B cell (primary cell): ENCODE results near the gene PLRG1. TPM values are rescaled to one million over a fixed set of nuclear protein-coding genes. Genes with fewer than 3 reads are reported as not detected.

Experiments
- ATAC-seq: fragments of 200-7000 bp; cut with Tn5 transposase; one replicate; pipeline ENCODE4 v1.10.0; 2021; ENCODE audit warnings: low read depth, mild to moderate bottlenecking, moderate number of reproducible peaks, moderate library complexity
- CTCF ChIA-PET: fragments of 350-600 bp; sonication (Branson Sonifier 250); formaldehyde crosslinking; loops from one replicate; lab custom pipeline; 2021; ENCODE audit warnings: antibody characterized with exemption, inconsistent platforms; lab: Charles Lee
- POLR2A ChIA-PET: fragments of 350-600 bp; sonication (Branson Sonifier 250); formaldehyde crosslinking; loops from one replicate; lab custom pipeline; 2021; ENCODE audit warnings: antibody characterized with exemption; lab: Charles Lee
- DNase-seq: peaks from one replicate; pipeline ENCODE4 v3.0.0; 2013
- H2AFZ ChIP-seq: 2 replicates; pipeline ENCODE4 v1.6.1; 2012; ENCODE audit warnings: mild to moderate bottlenecking, low read depth, low read length; ENCODE audit not compliant: insufficient read depth, poor library complexity, severe bottlenecking
- H3K27ac ChIP-seq, 2 donors: 1 replicate in 1 of 2; 2 replicates in 1 of 2; pipeline ENCODE4 v1.5.1; 2012 to 2013; ENCODE audit warnings: low read length in 2 of 2, mild to moderate bottlenecking in 2 of 2, moderate library complexity in 1 of 2
- H3K27me3 ChIP-seq, 4 experiments: fragments of 200-600 bp in 1 of 4; sonication (generic) in 1 of 4; replicated peaks in 1 of 4; 1 replicate in 2 of 4; 2 replicates in 2 of 4; pipeline versions ENCODE4 v1.6.1 to v1.7.0; 2013 to 2016; ENCODE audit warnings: low read length in 3 of 4, mild to moderate bottlenecking in 2 of 4, mixed read lengths in 1 of 4, moderate library complexity in 1 of 4; ENCODE audit not compliant: insufficient read depth in 4 of 4, control insufficient read depth in 3 of 4; ENCODE audit errors: control extremely low read depth in 1 of 4
- H3K36me3 ChIP-seq, 2 experiments: replicated peaks in 1 of 2; 1 replicate in 1 of 2; 2 replicates in 1 of 2; pipeline versions ENCODE4 v1.6.1 to v1.7.1; 2013; ENCODE audit warnings: low read length in 1 of 2; ENCODE audit not compliant: insufficient read depth in 2 of 2, control insufficient read depth in 1 of 2; ENCODE audit errors: control extremely low read depth in 1 of 2, extremely low read depth in 1 of 2
- H3K4me1 ChIP-seq, 2 donors: fragments of 200-600 bp in 1 of 2; sonication (generic) in 1 of 2; 1 replicate in 1 of 2; 2 replicates in 1 of 2; pipeline versions ENCODE4 v1.5.1 to v1.6.1; 2013 to 2017; ENCODE audit warnings: low read length in 2 of 2; ENCODE audit not compliant: control insufficient read depth in 2 of 2, insufficient read depth in 2 of 2
- H3K4me2 ChIP-seq: replicated peaks from 2 replicates; pipeline ENCODE3; 2012; ENCODE audit warnings: mild to moderate bottlenecking, low read depth, low read length; ENCODE audit not compliant: poor library complexity, severe bottlenecking
- H3K4me3 ChIP-seq, 5 experiments: fragments of 200-600 bp in 1 of 5; sonication (generic) in 1 of 5; 1 replicate in 3 of 5; 2 replicates in 2 of 5; pipeline versions ENCODE4 v1.5.1 to v1.7.0; 2011 to 2016; ENCODE audit warnings: low read length in 4 of 5, mild to moderate bottlenecking in 4 of 5, low read depth in 2 of 5, control low read depth in 1 of 5, moderate library complexity in 1 of 5; ENCODE audit not compliant: insufficient read depth in 1 of 5; ENCODE audit errors: control extremely low read depth in 1 of 5, extremely low read depth in 1 of 5
- H3K79me2 ChIP-seq: fragments of 200-600 bp; sonication (generic); one replicate; pipeline ENCODE4 v1.6.0; 2016; ENCODE audit warnings: low read length; ENCODE audit not compliant: control insufficient read depth, insufficient read depth
- H3K9ac ChIP-seq: fragments of 200-600 bp; sonication (generic); 2 replicates; pipeline ENCODE4 v1.6.1; 2017; ENCODE audit warnings: mild to moderate bottlenecking, low read length, moderate library complexity
- H3K9me3 ChIP-seq, 3 donors: one replicate each; pipeline versions ENCODE4 v1.6.1 to v1.7.1; 2013; ENCODE audit warnings: low read length in 2 of 3; ENCODE audit not compliant: control insufficient read depth in 2 of 3, insufficient read depth in 1 of 3; ENCODE audit errors: control extremely low read depth in 1 of 3
- H4K20me1 ChIP-seq: 2 replicates; pipeline ENCODE4 v1.6.0; 2012; ENCODE audit warnings: mild to moderate bottlenecking, low read length; ENCODE audit not compliant: insufficient read depth, control insufficient read depth, poor library complexity, severe bottlenecking
- H3K27ac Mint-ChIP-seq: one replicate; pipeline ENCODE4 v1.8.0; 2021; ENCODE audit warnings: mixed read lengths
- H3K27me3 Mint-ChIP-seq: one replicate; pipeline ENCODE4 v1.8.0; 2021; ENCODE audit warnings: mixed read lengths
- H3K4me1 Mint-ChIP-seq: one replicate; pipeline ENCODE4 v1.8.0; 2021; ENCODE audit warnings: mixed read lengths
- H3K4me3 Mint-ChIP-seq: one replicate; pipeline ENCODE4 v1.8.0; 2021; ENCODE audit warnings: mixed read lengths
- H3K9me3 Mint-ChIP-seq: one replicate; pipeline ENCODE4 v1.8.0; 2022; ENCODE audit warnings: mixed read lengths; ENCODE audit not compliant: insufficient read depth
- CTCF ChIP-seq: fragments of 200-600 bp; IDR thresholded peaks from one replicate; pipeline ENCODE4 v1.8.0; 2022; ENCODE audit warnings: antibody characterized with exemption, mild to moderate bottlenecking
- EZH2 ChIP-seq: IDR thresholded peaks from 2 replicates; pipeline ENCODE4 v1.6.1; 2012; ENCODE audit warnings: borderline replicate concordance, low read depth, mild to moderate bottlenecking, moderate library complexity, low read length; ENCODE audit not compliant: insufficient read depth, poor library complexity, severe bottlenecking
- WGBS: methylation state at CpG from one replicate; pipeline ENCODE4 v1.1.5; 2013; ENCODE audit warnings: missing lambda C conversion rate; ENCODE audit not compliant: insufficient coverage; 5-methylcytosine and 5-hydroxymethylcytosine counted together
- intact Hi-C: fragments of 100-400 bp; cut with micrococcal nuclease; formaldehyde crosslinking; loops from one replicate; pipeline ENCODE4 v1.10.0; 2022
- polyA plus RNA-seq: library from polyadenylated mRNA; depleted of rRNA; stranded (reverse); fragments of >200 nt; gene quantifications from 2 replicates; pipeline ENCODE4 v1.2.3, GENCODE V29; 2012
- total RNA-seq, 2 donors: library from RNA; stranded (reverse); fragments of 120-200 nt in 1 of 2; gene quantifications; 1 replicate in 1 of 2; 2 replicates in 1 of 2; pipeline versions ENCODE4 v1.2.3 to v1.2.4, GENCODE V29; 2013 to 2022

The PLRG1 gene
- total and polyA plus RNA-seq, 2 donors (not counting 1 experiment from before 2014, with no cell fraction given), result 41.8 to 79.0 TPM

- intact Hi-C loops, result no loop called here
- Histone ChIP-seq H3K4me1 (peaks cover 0 to 9% of the 10 kb centered on the region in 2 donors), H3K79me2 (no peaks in the 10 kb centered on the region), H4K20me1 (no peaks in the 10 kb centered on the region), H2AFZ (no peak overlapping the region), H3K27me3 (peaks cover 0 to 15% (median 7%) of the 10 kb centered on the region in 4 experiments), H3K9me3 (no peaks in the 10 kb centered on the region), H3K4me3 (no peak overlapping the region), H3K27ac (no peak overlapping the region), H3K9ac (no peak overlapping the region), H3K4me2 (no peak overlapping the region), H3K36me3 (no peaks in the 10 kb centered on the region)
- WGBS, result 40% methylated on average over 1 of the region's 2 CpGs
- H3K4me3 Mint-ChIP-seq, result no peak overlapping the region
- no peaks in the 10 kb centered on the region for H3K9me3 Mint-ChIP-seq
- ChIA-PET POLR2A (no interaction called here), CTCF (interaction anchor here (0.8 to 1.1 kb wide), 2 partner anchors 8 to 183 kb away, joined by 3 read pairs; no protein-coding TSS in a partner anchor)
- H3K27ac Mint-ChIP-seq, result no peak overlapping the region
- H3K27me3 Mint-ChIP-seq, result peaks cover 26% of the 10 kb centered on the region
- TF ChIP-seq CTCF, result no peak
- TF ChIP-seq EZH2, result no peak
- peaks cover 9% of the 10 kb centered on the region for H3K4me1 Mint-ChIP-seq
- ATAC-seq, result no peak
- DNase-seq, result no peak
These were observed 38.7 kb downstream of the PLRG1 start for GRCh38 chr4:154511548-154511947.

GRCh38 chr4:154507156-154507555 is 43.0 kb downstream of the PLRG1 start:
- Histone ChIP-seq H4K20me1 (no peaks in the 10 kb centered on the region), H3K27me3 (peaks cover 0 to 8% (median 2%) of the 10 kb centered on the region in 4 experiments), H3K9ac (no peak overlapping the region), H2AFZ (no peak overlapping the region), H3K36me3 (no peaks in the 10 kb centered on the region), H3K4me1 (peaks cover 0 to 1% of the 10 kb centered on the region in 2 donors), H3K4me3 (no peak overlapping the region), H3K79me2 (no peaks in the 10 kb centered on the region), H3K4me2 (no peak overlapping the region), H3K9me3 (no peaks in the 10 kb centered on the region), H3K27ac (no peak overlapping the region)
- Mint-ChIP-seq H3K4me3 (no peak overlapping the region), H3K9me3 (no peaks in the 10 kb centered on the region), H3K27me3 (peaks cover 36% of the 10 kb centered on the region), H3K4me1 (peaks cover 2% of the 10 kb centered on the region), H3K27ac (no peak overlapping the region)
- WGBS, result 90% methylated on average over 2 of the region's 3 CpGs
- DNase-seq (no peak), ATAC-seq (no peak)
- CTCF ChIA-PET, result interaction anchor here (0.6 to 7.8 kb wide), 10 partner anchors 8 to 177 kb away, joined by 3 to 98 read pairs (median 4); no protein-coding TSS in a partner anchor
- TF ChIP-seq EZH2, result no peak
- TF ChIP-seq CTCF, result no peak
- POLR2A ChIA-PET, result no interaction called here
- intact Hi-C loops, result loop anchor here (2.0 kb wide), 1 partner anchor 108 kb away; no protein-coding TSS in a partner anchor
